Gastroesophageal sphincter (tissue), 4 donors: ENCODE data around the gene UNC13B. TPM values are rescaled to one million over a fixed set of nuclear protein-coding genes. Genes with fewer than 3 reads are reported as not detected.

Experiments used
- ATAC-seq: fragments of 150-250 bp; one replicate; pipeline ENCODE4 v1.9.1; 2016; ENCODE audit warnings: mild to moderate bottlenecking, moderate library complexity
- H3K27ac ChIP-seq, 4 donors: fragments of 200-600 bp; sonication (generic) in 3 of 4; 1 replicate in 3 of 4; 2 replicates in 1 of 4; pipeline ENCODE4 v1.5.1; 2016 to 2019
- H3K27me3 ChIP-seq: fragments of 200-600 bp; sonication (generic); one replicate; pipeline ENCODE4 v1.5.1; 2019
- H3K36me3 ChIP-seq, 2 donors: fragments of 200-600 bp; sonication (generic); one replicate each; pipeline ENCODE4 v1.5.1; 2019; ENCODE audit warnings: control low read depth in 1 of 2
- H3K4me1 ChIP-seq, 3 donors: fragments of 200-600 bp; sonication (generic); 1 replicate in 2 of 3; 2 replicates in 1 of 3; pipeline ENCODE4 v1.5.1; 2016 to 2019; ENCODE audit warnings: control low read depth in 2 of 3
- H3K4me3 ChIP-seq, 2 donors: fragments of 200-600 bp; sonication (generic); one replicate each; pipeline ENCODE4 v1.5.1; 2019; ENCODE audit warnings: mild to moderate bottlenecking in 1 of 2, moderate library complexity in 1 of 2
- H3K9me3 ChIP-seq, 3 donors: fragments of 200-600 bp; sonication (generic); one replicate each; pipeline ENCODE4 v1.5.1; 2017 to 2019; ENCODE audit warnings: control low read depth in 2 of 3
- EP300 ChIP-seq: sonication (generic); formaldehyde crosslinking; IDR thresholded peaks from one replicate; pipeline ENCODE4 v1.6.1; 2017; ENCODE audit warnings: antibody characterized with exemption, mild to moderate bottlenecking
- POLR2A ChIP-seq, 2 donors: fragments of 450-650 bp; IDR thresholded peaks; one replicate each; pipeline ENCODE4 v1.6.1; 2017; ENCODE audit warnings: antibody characterized with exemption in 2 of 2, mild to moderate bottlenecking in 2 of 2, moderate library complexity in 1 of 2
- POLR2AphosphoS5 ChIP-seq: sonication (generic); formaldehyde crosslinking; IDR thresholded peaks from one replicate; pipeline ENCODE4 v1.6.1; 2017; ENCODE audit warnings: antibody characterized with exemption
- WGBS, 2 donors: methylation state at CpG; one replicate each; pipeline ENCODE4 v1.1.5; 2018; ENCODE audit warnings: low coverage in 1 of 2; 5-methylcytosine and 5-hydroxymethylcytosine counted together
- total RNA-seq, 4 donors: library from RNA; depleted of rRNA; stranded (reverse); fragments of >200 nt; gene quantifications; one replicate each; pipeline ENCODE4 v1.1.0, GENCODE V29; 2016
- TF ChIP-seq, protein P1 (sequence below), 4 experiments: fragments of 200-600 bp in 2 of 4; fragments of 450-650 bp in 2 of 4; sonication (generic) in 1 of 4; IDR thresholded peaks; one replicate each; pipeline ENCODE4 v1.5.1; 2017 to 2019; ENCODE audit warnings: antibody characterized with exemption in 4 of 4, mild to moderate bottlenecking in 2 of 4, moderate library complexity in 2 of 4

UNC13B gene
- total RNA-seq, 4 donors from 2014 or later, result 21.3 to 35.3 (median 31.7) TPM

DNA sequence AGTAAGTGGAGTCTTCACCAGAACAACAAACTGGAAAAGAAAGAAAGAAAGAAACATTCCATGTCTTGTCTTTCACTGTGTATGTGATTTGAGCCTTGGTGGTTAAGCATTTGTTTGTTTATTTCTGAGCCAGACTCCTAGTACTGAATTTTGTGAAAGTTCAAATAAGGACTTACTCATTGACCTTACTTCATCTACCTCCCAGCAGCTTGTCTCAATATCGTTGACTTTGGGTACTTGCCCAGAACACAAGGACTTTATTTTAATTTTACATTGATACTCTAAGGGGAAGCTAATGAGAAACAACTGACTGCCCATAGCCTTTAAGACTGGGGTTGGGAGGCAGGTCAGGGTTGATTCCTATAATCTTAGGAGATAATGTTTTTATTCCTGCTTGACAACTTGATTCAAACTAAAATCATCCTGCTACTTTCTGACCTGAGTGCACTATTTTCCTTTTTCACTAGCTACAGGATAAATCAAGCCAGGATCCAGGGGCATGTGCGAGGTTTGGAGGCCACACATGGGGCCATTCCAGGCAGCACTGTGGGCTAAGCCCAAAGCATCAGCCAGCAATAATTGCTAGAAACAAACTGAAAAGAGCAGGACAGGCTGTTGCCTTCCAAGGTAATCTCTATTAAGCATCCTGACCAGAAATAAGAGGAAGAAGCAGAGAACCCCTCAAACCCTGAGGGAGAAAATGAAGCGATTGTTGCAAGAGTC is 189.2 kb downstream of the UNC13B start:
- peaks cover 0 to 18% (median 0%) of the 10 kb centered on the region in 3 donors for H3K4me1 ChIP-seq
- no peaks in the 10 kb centered on the region for H3K9me3 ChIP-seq
- H3K27ac ChIP-seq, result peak overlapping the region in 1 of 4 donors; percentile 26
- ATAC-seq, result no peak
- TF ChIP-seq POLR2A (IDR thresholded peaks at IDR 0.05), result no peak
- no peak for TF ChIP-seq POLR2AphosphoS5
- TF ChIP-seq EP300, result no peak
- TF ChIP-seq, protein P1, sequence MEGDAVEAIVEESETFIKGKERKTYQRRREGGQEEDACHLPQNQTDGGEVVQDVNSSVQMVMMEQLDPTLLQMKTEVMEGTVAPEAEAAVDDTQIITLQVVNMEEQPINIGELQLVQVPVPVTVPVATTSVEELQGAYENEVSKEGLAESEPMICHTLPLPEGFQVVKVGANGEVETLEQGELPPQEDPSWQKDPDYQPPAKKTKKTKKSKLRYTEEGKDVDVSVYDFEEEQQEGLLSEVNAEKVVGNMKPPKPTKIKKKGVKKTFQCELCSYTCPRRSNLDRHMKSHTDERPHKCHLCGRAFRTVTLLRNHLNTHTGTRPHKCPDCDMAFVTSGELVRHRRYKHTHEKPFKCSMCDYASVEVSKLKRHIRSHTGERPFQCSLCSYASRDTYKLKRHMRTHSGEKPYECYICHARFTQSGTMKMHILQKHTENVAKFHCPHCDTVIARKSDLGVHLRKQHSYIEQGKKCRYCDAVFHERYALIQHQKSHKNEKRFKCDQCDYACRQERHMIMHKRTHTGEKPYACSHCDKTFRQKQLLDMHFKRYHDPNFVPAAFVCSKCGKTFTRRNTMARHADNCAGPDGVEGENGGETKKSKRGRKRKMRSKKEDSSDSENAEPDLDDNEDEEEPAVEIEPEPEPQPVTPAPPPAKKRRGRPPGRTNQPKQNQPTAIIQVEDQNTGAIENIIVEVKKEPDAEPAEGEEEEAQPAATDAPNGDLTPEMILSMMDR (IDR thresholded peaks at IDR 0.05), result no peak
- no peak overlapping the region for H3K4me3 ChIP-seq
- 51 to 57% methylated on average over 2 to 3 of the region's 3 CpGs for WGBS, 2 donors
- H3K27me3 ChIP-seq, result no peaks in the 10 kb centered on the region
- peaks cover 0 to 22% of the 10 kb centered on the region in 2 donors for H3K36me3 ChIP-seq

DNA sequence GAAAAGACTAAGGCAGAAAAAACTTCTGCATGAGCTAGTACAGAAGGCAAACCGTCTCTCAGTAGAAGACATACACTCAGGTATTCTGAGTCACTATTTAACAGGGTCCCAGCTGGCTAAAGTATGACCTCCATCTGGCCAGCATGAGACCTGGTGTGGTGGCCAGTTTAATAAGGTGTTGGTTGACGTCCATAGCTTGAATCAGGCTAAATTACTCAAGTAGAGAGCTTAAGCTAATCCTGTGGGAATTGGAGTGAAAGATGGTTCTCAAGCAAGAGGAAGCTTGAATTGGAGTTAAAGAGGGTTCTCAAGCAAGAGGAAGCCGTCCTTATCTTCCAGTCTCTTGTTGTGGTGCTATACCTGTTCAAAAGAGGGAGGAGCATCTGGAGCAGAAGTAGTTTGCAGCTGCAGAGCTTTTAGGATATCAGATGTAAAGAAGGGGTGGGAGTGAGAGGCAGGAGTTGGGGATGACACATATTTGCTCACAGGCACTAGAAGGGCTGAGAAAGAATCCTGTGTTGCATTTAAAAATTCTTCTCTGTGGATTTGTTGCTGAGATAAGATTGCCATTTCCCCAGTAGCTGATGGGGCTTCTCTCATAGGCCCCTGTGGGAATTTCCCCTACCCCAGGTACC is 192.0 kb downstream of the UNC13B start:
- ATAC-seq, result no peak
- TF ChIP-seq POLR2AphosphoS5, result no peak
- TF ChIP-seq, protein P1 (IDR thresholded peaks at IDR 0.05), result no peak
- TF ChIP-seq POLR2A (IDR thresholded peaks at IDR 0.05), result no peak
- TF ChIP-seq EP300, result no peak
- WGBS, 2 donors, result 71 to 89% methylated on average over 1 to 3 of the region's 3 CpGs
- Histone ChIP-seq H3K4me3 (no peak overlapping the region), H3K27ac (no peak overlapping the region), H3K9me3 (no peaks in the 10 kb centered on the region), H3K36me3 (peaks cover 0 to 13% of the 10 kb centered on the region in 2 donors), H3K27me3 (no peaks in the 10 kb centered on the region), H3K4me1 (peaks cover 0 to 18% (median 0%) of the 10 kb centered on the region in 3 donors)

DNA sequence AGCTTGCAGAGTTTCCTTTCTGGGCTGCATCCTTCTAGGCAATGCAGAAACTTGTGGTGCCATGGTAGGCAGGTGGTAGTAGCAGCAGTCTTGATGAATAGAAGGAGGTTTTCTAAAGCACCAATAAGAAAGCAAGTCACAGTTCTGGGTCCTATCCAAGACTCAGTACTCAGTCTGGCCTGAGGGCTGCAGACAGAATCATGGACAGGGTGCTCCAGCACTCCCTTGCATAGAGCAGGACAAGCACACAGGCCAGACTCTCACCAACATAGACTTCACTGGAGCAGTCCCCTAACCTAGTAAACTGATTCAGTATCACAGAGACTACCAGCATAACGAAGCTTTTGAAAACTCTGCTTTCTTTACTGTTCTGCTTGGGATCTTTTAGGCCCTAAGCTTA is 194.1 kb downstream of the UNC13B start:
- peaks cover 0 to 13% of the 10 kb centered on the region in 2 donors for H3K36me3 ChIP-seq
- ATAC-seq, result no peak
- no peak overlapping the region for H3K27ac ChIP-seq
- TF ChIP-seq POLR2AphosphoS5 (no peak), EP300 (no peak), POLR2A (IDR thresholded peaks at IDR 0.05) (no peak)
- TF ChIP-seq, protein P1 (IDR thresholded peaks at IDR 0.05), result no peak
- no peaks in the 10 kb centered on the region for H3K9me3 ChIP-seq
- H3K4me1 ChIP-seq, result peaks cover 0 to 8% (median 0%) of the 10 kb centered on the region in 3 donors
- no peak overlapping the region for H3K4me3 ChIP-seq
- 100% methylated on average over 1 of the region's 1 CpG; no CpG with 5 or more reads in 1 of the 2 donors for WGBS, 2 donors
- no peaks in the 10 kb centered on the region for H3K27me3 ChIP-seq

DNA sequence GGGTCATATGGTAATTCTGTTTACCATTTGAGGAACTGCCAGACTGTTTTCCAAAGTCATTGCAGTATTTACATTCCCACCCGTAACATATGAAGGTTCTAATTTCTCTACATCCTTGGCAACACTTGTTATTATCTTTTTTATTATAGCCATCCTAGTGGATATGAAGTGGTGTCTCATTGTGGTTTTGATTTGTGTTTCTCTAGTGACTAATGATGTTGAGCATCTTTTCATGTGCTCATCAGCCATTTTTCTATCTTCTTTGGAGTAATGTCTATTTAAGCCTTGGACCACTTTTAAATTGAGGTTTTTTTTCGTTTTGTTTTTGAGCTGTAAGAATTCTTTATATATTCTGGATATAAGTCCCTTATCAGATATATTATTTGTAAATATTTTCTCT is 195.3 kb downstream of the UNC13B start:
- Histone ChIP-seq H3K9me3 (no peaks in the 10 kb centered on the region), H3K27me3 (no peaks in the 10 kb centered on the region), H3K4me3 (no peak overlapping the region), H3K36me3 (peaks cover 0 to 5% of the 10 kb centered on the region in 2 donors), H3K4me1 (no peaks in the 10 kb centered on the region), H3K27ac (no peak overlapping the region)
- WGBS, 2 donors, result 72 to 91% methylated on average over 2 of the region's 2 CpGs
- ATAC-seq, result no peak
- no peak for TF ChIP-seq POLR2AphosphoS5
- no peak for TF ChIP-seq EP300
- TF ChIP-seq POLR2A (IDR thresholded peaks at IDR 0.05), result no peak
- TF ChIP-seq, protein P1 (IDR thresholded peaks at IDR 0.05), result no peak
